GM20431 (cell line): ENCODE measurements around the gene RBX1.
"Not testable (repeated sequence)": the region's sequence is repeated elsewhere in the genome, so short reads cannot be mapped to it uniquely, and the experiment has no call there.

Experiments used
- in situ Hi-C: fragments of 300-500 bp; cut with MseI, MboI; formaldehyde crosslinking; loops from one replicate; pipeline ENCODE4 v1.15.0; 2020; ENCODE audit warnings: low sequenced_read_pairs; ENCODE audit not compliant: unreplicated experiment

The RBX1 gene

GRCh38 chr22:40967111-40967760 lies 16.1 kb downstream of the RBX1 start:
- in situ Hi-C loops = no loop called here

GRCh38 chr22:40972587-40972986 lies 21.4 kb downstream of the RBX1 start:
- in situ Hi-C loops = no loop called here

- in situ Hi-C loops = no loop called here
These were observed 22.0 kb downstream of the RBX1 start for GRCh38 chr22:40973144-40973543.

- in situ Hi-C loops = no loop called here
These were observed 24.2 kb downstream of the RBX1 start for GRCh38 chr22:40975366-40975765.

- in situ Hi-C loops = no loop called here
These were observed 25.9 kb downstream of the RBX1 start for GRCh38 chr22:40976866-40977700.

- in situ Hi-C loops = no loop called here
These were observed 28.0 kb downstream of the RBX1 start for GRCh38 chr22:40979198-40979597.

GRCh38 chr22:40979871-40980270 lies 28.7 kb downstream of the RBX1 start:
- in situ Hi-C loops = no loop called here

- in situ Hi-C loops = no loop called here
These were observed 31.6 kb downstream of the RBX1 start for GRCh38 chr22:40982482-40983385.

- in situ Hi-C loops = no loop called here
These were observed 40.1 kb downstream of the RBX1 start for GRCh38 chr22:40991298-40991697.

GRCh38 chr22:40995821-40996220 lies 44.6 kb downstream of the RBX1 start:
- in situ Hi-C loops = no loop called here

GRCh38 chr22:40997520-40997919 lies 46.3 kb downstream of the RBX1 start:
- in situ Hi-C loops = no loop called here

- in situ Hi-C loops = no loop called here
These were observed 48.9 kb downstream of the RBX1 start for GRCh38 chr22:41000040-41000565.

GRCh38 chr22:41000941-41001721 lies 50.0 kb downstream of the RBX1 start:
- in situ Hi-C loops = no loop called here

GRCh38 chr22:41001722-41002122 lies 50.5 kb downstream of the RBX1 start:
- in situ Hi-C loops = no loop called here

GRCh38 chr22:41002386-41002785 lies 51.2 kb downstream of the RBX1 start:
- in situ Hi-C loops = not testable (repeated sequence)

- in situ Hi-C loops = no loop called here
These were observed 51.9 kb downstream of the RBX1 start for GRCh38 chr22:41003066-41003465.

- in situ Hi-C loops = no loop called here
These were observed 52.8 kb downstream of the RBX1 start for GRCh38 chr22:41003976-41004375.

- in situ Hi-C loops = no loop called here
These were observed 58.2 kb downstream of the RBX1 start for GRCh38 chr22:41009222-41009948.

- in situ Hi-C loops = no loop called here
These were observed 63.8 kb downstream of the RBX1 start for GRCh38 chr22:41015003-41015402.
